DMS114 treated with DMSO at 0.1 percent for 48 hours (cell line): ENCODE measurements around the gene MAGI1.
"Not testable (repeated sequence)": the region's sequence is repeated elsewhere in the genome, so short reads cannot be mapped to it uniquely, and the experiment has no call there.

ENCODE experiments used
- DNase-seq: peaks from one replicate; lab custom pipeline; 2025; ENCODE audit not compliant: unreplicated experiment; lab: John Stamatoyannopoulos, UW

The MAGI1 gene

DNA sequence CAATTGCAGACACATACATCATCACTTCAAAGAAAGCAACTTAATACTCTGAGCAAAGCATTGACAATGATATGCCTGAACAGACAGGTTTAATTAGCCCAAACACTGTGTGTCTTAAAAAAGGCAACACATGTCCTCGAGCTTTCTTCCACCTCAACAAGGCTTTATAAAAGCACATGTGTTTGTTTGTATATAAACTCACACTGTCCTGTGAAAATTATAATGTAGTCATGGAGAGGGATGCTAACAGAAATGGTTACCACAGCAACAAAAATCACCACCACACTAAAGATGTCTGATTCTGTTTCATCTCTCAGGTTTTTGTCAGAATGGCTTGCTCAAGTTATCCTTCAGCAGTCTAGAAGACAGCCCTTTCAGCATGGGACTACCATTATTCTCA lies 314.7 kb downstream of the MAGI1 start:
- DNase-seq, result no peak

DNA sequence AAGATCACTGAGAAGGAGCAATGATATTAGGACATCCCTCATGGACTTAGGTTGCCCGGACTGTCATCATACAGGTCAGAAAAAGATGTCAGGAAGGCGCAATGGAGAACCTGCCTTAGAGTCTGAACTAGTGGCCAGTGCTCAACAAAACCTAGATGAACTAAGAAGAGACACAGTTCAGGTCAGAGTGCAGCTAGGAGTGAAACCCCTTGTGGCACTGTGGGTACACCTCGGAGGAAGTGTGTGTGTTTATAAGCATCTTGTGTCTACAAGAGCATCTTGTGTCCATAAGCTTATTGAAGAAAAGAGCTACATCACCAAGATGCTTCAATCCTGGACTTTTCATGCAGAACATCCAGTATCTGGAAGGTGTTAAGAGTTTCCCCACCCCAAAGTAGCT lies 315.7 kb downstream of the MAGI1 start:
- DNase-seq, result no peak

GRCh38 chr3:65720989-65721737 lies 317.6 kb downstream of the MAGI1 start:
- no peak for DNase-seq

DNA sequence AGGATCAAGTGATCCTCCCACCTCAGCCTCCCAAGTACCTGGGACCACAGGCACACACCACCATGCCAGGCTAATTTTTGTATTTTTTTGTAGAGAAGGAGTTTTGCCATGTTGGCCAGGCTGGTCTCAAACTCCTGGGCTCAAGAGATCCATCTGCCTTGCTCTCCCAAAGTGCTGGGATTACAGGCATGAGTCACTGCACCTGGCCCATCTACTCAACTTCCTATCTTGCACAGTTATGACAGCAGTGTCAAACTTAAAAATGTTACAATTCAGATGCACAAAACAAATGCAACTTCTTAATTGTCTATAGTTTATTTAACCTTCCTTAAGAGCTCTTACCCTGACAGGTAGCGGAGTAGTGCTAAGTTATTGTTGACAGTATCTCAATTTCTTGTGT lies 319.1 kb downstream of the MAGI1 start:
- not testable (repeated sequence) for DNase-seq

DNA sequence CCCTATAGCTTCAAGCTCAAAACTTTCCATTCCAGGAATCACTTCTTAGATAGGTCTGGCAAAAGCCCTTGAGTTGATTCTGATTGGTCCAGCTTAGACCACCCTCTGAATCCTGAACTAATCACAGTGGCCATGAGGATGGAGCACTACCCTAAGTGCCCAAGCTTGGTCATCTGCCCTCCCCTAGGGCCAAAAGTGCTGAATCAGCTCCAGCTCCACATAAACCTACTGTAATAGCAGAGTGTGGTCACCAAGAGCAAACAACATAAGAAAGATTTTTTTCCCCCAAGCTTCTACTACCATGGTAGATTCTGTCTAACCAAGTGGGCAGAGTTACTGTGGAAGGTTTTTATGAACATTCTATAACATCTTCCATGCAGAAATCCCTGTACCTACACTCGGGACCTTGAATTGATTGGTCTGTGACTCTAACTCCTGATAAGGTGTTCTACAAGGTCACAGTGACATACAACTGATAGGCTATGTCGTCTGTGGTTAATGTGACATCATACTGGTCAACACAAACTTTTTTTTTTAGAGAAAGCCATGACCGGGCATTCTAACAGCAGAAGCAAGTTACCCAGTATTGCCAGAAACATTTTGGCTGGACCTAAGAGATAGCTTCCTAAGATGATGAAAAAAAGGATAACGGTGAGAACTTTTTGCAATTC lies 320.9 kb downstream of the MAGI1 start:
- DNase-seq, result no peak

- DNase-seq, result no peak
Observed at GRCh38 chr3:65716071-65716751, 322.5 kb downstream of the MAGI1 start.

DNA sequence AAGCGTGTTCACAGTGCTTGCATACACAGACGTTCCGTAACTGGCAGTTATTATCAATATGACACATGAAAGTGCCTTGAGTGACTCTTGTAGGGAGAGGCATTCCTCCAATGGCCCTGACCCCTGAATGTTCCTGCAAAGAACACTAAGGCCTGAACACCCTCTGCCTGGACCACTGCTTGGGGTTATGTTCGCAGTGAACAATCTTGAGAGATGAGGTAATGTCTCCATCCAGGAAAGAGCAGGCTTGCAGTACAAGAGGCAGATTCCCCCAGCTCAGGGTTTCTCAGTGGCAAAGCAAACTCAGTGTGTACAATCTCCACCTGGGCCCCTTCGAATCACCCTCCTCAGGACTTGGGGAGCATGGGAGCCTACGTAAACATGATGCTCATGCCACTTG lies 324.6 kb downstream of the MAGI1 start:
- no peak for DNase-seq

- no peak for DNase-seq
Observed at GRCh38 chr3:65713016-65713415, 325.7 kb downstream of the MAGI1 start.

DNA sequence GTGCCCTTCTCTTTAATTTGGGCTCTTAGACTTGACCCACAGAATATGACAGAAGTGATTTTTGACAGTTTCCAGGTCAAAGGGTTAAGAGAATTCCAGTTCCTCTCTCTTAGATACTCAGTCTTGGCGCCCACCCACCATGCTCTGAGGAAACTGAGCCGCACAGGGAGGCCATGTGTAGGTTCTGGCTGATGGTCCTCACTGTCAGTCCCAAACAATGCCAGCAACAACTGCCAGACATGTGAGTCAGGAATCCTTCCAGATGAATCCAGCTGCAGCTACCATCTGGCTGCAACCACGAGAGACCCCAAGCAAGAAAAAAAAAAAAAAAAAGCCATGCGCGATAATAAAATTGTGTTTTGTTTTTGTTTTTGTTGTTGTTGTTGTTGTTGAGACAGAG lies 326.6 kb downstream of the MAGI1 start:
- DNase-seq, result no peak

DNA sequence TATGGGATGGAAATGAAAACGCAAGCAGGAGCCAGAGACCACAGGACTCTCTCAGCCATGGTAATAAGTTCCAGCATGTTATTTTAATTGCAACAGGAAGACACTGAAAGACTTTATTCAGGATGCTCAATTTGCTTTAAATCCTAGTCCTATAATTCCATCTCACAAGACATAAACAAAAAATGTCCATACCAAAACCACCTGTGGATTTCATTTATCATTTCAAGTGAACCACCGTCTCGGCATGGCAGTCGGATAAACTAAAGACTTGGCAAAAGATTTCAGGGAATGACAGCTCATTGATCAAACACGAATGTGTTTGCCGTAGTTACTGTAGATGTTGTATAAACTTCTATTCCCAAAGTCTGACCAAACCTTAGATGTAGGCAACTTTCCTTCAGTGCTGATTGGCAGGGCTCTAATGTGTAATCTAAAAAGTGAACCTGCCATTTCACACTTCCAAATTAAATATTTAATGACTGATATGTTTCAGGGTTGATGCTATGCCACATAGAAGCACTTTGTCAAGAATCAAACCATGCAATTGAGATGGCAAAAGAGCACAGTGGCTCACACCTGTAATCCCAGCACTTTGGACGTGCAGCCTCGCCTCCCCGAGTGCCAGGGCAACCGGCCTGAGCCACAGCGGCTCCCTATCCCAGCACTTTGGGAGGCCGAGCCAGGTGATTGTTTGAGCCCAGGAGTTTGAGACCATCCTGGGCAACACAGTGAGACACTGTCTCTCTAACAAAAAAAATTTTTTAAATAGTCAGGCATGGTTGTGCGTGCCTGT lies 331.7 kb downstream of the MAGI1 start:
- DNase-seq, result no peak

- DNase-seq, result no peak
Observed at GRCh38 chr3:65706301-65706700, 332.4 kb downstream of the MAGI1 start.

- no peak for DNase-seq
Observed at GRCh38 chr3:65703820-65704219, 334.9 kb downstream of the MAGI1 start.

GRCh38 chr3:65703026-65703425 lies 335.7 kb downstream of the MAGI1 start:
- DNase-seq, result no peak

DNA sequence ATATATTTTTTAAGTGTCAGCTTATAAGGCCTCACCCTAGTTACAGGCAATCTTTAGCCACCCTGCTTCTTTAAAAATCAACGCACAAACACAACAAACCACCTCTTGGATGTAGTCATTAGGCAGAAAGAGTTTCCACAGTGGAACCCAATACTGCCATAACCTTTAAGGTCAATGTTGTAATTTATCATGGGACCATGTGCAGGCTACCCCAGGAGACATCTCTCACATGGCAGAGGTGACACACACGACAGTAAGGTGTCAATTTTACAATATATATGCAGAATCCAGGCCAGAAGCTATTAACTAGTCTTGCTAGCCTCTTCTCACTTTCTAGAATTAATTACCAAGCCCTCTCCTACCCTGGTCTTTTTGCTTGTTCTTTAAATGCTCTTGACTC lies 336.5 kb downstream of the MAGI1 start:
- DNase-seq, result no peak

GRCh38 chr3:65701516-65701915 lies 337.2 kb downstream of the MAGI1 start:
- DNase-seq, result no peak

- no peak for DNase-seq
Observed at GRCh38 chr3:65689436-65689835, 349.3 kb downstream of the MAGI1 start.

GRCh38 chr3:65687741-65688140 lies 351.0 kb downstream of the MAGI1 start:
- no peak for DNase-seq

- DNase-seq, result no peak
Observed at GRCh38 chr3:65685621-65686235, 353.0 kb downstream of the MAGI1 start.

- DNase-seq, result no peak
Observed at GRCh38 chr3:65678516-65678915, 360.2 kb downstream of the MAGI1 start.

DNA sequence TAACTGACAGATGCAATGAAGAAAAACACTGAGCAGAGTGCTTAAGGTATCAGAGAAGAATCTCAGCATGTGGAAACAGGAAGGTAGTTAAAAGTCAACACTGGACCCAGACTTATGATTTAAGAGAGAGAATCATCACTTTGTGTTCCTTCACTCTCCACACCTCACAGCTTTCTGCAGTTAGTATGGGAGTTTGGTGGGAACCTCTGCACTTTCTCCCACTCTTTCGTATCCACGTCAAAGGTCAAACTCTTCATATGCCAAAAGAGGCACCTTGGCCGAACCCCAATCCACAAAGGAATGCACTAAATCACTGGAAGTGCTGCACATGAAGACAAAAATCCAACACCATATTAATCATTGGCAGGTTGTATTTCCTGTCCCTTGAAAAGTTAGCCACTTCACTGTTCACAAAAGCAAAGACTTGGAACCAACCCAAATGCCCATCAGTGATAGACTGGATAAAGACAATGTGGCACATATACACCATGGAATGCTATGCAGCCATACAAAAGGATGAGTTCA lies 361.2 kb downstream of the MAGI1 start:
- no peak for DNase-seq

GRCh38 chr3:65676580-65676979 lies 362.1 kb downstream of the MAGI1 start:
- no peak for DNase-seq
